K562 (cell line): ENCODE data around the gene PASD1. TPM values are rescaled to one million over a fixed set of nuclear protein-coding genes. Genes with fewer than 3 reads are reported as not detected.

Experiments used
- ATAC-seq: fragments of 200-7000 bp; cut with Tn5 transposase; 3 replicates; pipeline ENCODE4 v1.9.1; 2020; ENCODE audit warnings: moderate library complexity
- Bru-seq: library from RNA; stranded (reverse); fragments of 400-500 nt; gene quantifications from one replicate; lab custom pipeline; 2021; lab: Mats Ljungman, UMichigan
- BruChase-seq, 2 experiments: library from RNA; stranded (reverse); fragments of 400-500 nt; gene quantifications; one replicate each; lab custom pipeline; 2021; lab: Mats Ljungman, UMichigan
- BruUV-seq: library from RNA; stranded (reverse); fragments of 400-500 nt; replicated peaks from 2 replicates; lab custom pipeline; 2021; lab: Mats Ljungman, UMichigan
- CTCF ChIA-PET: fragments of 300-600 bp; formaldehyde crosslinking; extraction: SDS; loops from one replicate; lab custom pipeline; 2021; ENCODE audit warnings: low intra/inter-chr PET ratio; lab: Yijun Ruan, JAX
- POLR2A ChIA-PET: fragments of 300-600, 350-650 bp; sonication (Branson Sonifier 250); formaldehyde crosslinking; extraction: SDS; loops from one replicate; lab custom pipeline; 2021; ENCODE audit warnings: antibody characterized with exemption, inconsistent platforms; lab: Yijun Ruan, JAX
- DNase-seq, 4 experiments: peaks; one replicate each; pipeline versions ENCODE4 v3.0.0 to v3.0.0-alpha.2; 2011 to 2018; ENCODE audit warnings: low spot score in 3 of 4, mixed read lengths in 3 of 4; ENCODE audit errors: extremely low read depth in 1 of 4
- FAIRE-seq: peaks from 2 replicates; lab custom pipeline; 2011; peaks lifted over from hg19 to GRCh38; lab: Jason Lieb, UNC
- H2AFZ ChIP-seq: 2 replicates; pipeline ENCODE4 v1.6.0; 2011; ENCODE audit warnings: low read depth, low read length, control low read depth, inconsistent platforms
- H3K27ac ChIP-seq: fragments of 200-600 bp; 3 replicates; pipeline ENCODE4 v1.8.0; 2011; ENCODE audit warnings: low read depth, mild to moderate bottlenecking, control low read depth, inconsistent platforms, low read length, moderate library complexity, mixed read lengths; ENCODE audit errors: extremely low read depth
- H3K27me3 ChIP-seq, 2 experiments: fragments of 300-600 bp in 1 of 2; 2 replicates in 1 of 2; 3 replicates in 1 of 2; pipeline versions ENCODE4 v1.6.0 to v1.8.0; 2011; ENCODE audit warnings: inconsistent platforms in 2 of 2, low read length in 2 of 2, mild to moderate bottlenecking in 1 of 2, mixed read lengths in 1 of 2, moderate library complexity in 1 of 2; ENCODE audit not compliant: control insufficient read depth in 2 of 2, insufficient read depth in 2 of 2
- H3K36me3 ChIP-seq: fragments of 300-600 bp; 3 replicates; pipeline ENCODE4 v1.8.0; 2011; ENCODE audit warnings: mild to moderate bottlenecking, low read length, inconsistent platforms; ENCODE audit not compliant: control insufficient read depth, insufficient read depth
- H3K4me1 ChIP-seq, 2 experiments: fragments of 200-600 bp in 1 of 2; replicated peaks in 1 of 2; 2 replicates in 1 of 2; 3 replicates in 1 of 2; pipeline versions ENCODE4 v1.5.1 to v1.8.0; 2011; ENCODE audit warnings: inconsistent platforms in 2 of 2, low read length in 2 of 2, mild to moderate bottlenecking in 1 of 2, mixed read lengths in 1 of 2, moderate library complexity in 1 of 2; ENCODE audit not compliant: control insufficient read depth in 2 of 2, insufficient read depth in 2 of 2
- H3K4me2 ChIP-seq: 2 replicates; pipeline ENCODE4 v1.6.1; 2011; ENCODE audit warnings: low read length, control low read depth, inconsistent platforms, mixed read lengths; ENCODE audit not compliant: insufficient read depth
- H3K4me3 ChIP-seq: fragments of 200-600 bp; sonication (generic), shearing (Covaris generic); 2 replicates; pipeline ENCODE4 v1.5.1; 2016; ENCODE audit warnings: control low read depth, inconsistent platforms
- H3K79me2 ChIP-seq: fragments of 200-600 bp; 3 replicates; pipeline ENCODE4 v1.8.0; 2011; ENCODE audit warnings: low read length, inconsistent platforms; ENCODE audit not compliant: control insufficient read depth, insufficient read depth
- H3K9ac ChIP-seq, 2 experiments: 2 replicates each; pipeline versions ENCODE4 v1.6.0 to v1.6.1; 2011; ENCODE audit warnings: low read depth in 2 of 2, low read length in 2 of 2, control low read depth in 1 of 2, inconsistent platforms in 1 of 2, mild to moderate bottlenecking in 1 of 2, mixed read lengths in 1 of 2; ENCODE audit not compliant: insufficient read depth in 1 of 2
- H3K9me1 ChIP-seq: one replicate; pipeline ENCODE4 v1.6.0; 2011; ENCODE audit warnings: inconsistent platforms, mild to moderate bottlenecking, low read length, moderate library complexity; ENCODE audit not compliant: control insufficient read depth, insufficient read depth
- H3K9me3 ChIP-seq: replicated peaks from 2 replicates; pipeline ENCODE4 v1.5.1; 2011; ENCODE audit warnings: low read depth, low read length, inconsistent platforms; ENCODE audit not compliant: control insufficient read depth, insufficient read depth
- H4K20me1 ChIP-seq: replicated peaks from 2 replicates; pipeline ENCODE4 v1.6.1; 2011; ENCODE audit warnings: low read length, inconsistent platforms, mixed read lengths; ENCODE audit not compliant: control insufficient read depth, insufficient read depth
- EP400 ChIP-seq: fragments of 450-650 bp; IDR thresholded peaks from 2 replicates; pipeline ENCODE4 v1.6.1; 2017; ENCODE audit warnings: antibody characterized with exemption, mild to moderate bottlenecking, moderate library complexity
- ETV1 ChIP-seq: fragments of 450-650 bp; conservative IDR thresholded peaks from 2 replicates; pipeline ENCODE4 v1.6.1; 2016; ENCODE audit warnings: missing genetic modification characterization, control low read depth, low read depth, missing compliant biosample characterization
- MTF1 ChIP-seq: fragments of 250-450 bp; sonication (Bioruptor Pico); IDR thresholded peaks from 2 replicates; pipeline ENCODE4 v1.9.0; 2021; ENCODE audit warnings: moderate library complexity, mild to moderate bottlenecking, inconsistent platforms, borderline replicate concordance
- MYC ChIP-seq, 2 experiments: fragments of 250-450 bp in 1 of 2; sonication (Bioruptor Pico) in 1 of 2; IDR thresholded peaks; 2 replicates each; pipeline versions ENCODE4 v1.5.1 to v1.6.1; 2012 to 2021; ENCODE audit warnings: low read depth in 2 of 2, borderline replicate concordance in 1 of 2, improper control_type of control experiment in 1 of 2, low read length in 1 of 2, mild to moderate bottlenecking in 1 of 2, moderate library complexity in 1 of 2
- RBFOX2 ChIP-seq: fragments of 200-400 bp; formaldehyde crosslinking; IDR thresholded peaks from 2 replicates; pipeline ENCODE4 v1.6.1; 2017; ENCODE audit warnings: low read depth, mild to moderate bottlenecking, low read length, moderate library complexity
- ZNF609 ChIP-seq: sonication (generic); formaldehyde crosslinking; IDR thresholded peaks from 2 replicates; pipeline ENCODE4 v1.8.1; 2023; ENCODE audit warnings: missing genetic modification reagents, mild to moderate bottlenecking, borderline replicate concordance
- ZNF740 ChIP-seq, 3 experiments: fragments of 200-800 bp in 1 of 3; sonication (Bioruptor generic) in 1 of 3; sonication (generic) in 1 of 3; formaldehyde crosslinking in 1 of 3; IDR thresholded peaks; 2 replicates each; pipeline versions ENCODE4 v1.6.1 to v1.8.0; 2016 to 2022; ENCODE audit warnings: mild to moderate bottlenecking in 2 of 3, missing compliant biosample characterization in 2 of 3, missing genetic modification characterization in 2 of 3, missing genetic modification reagents in 1 of 3
- WGBS: fragments of 100-300 bp; shearing (Covaris generic); methylation state at CpG from one replicate; pipeline ENCODE4 v1.1.6; 2016; ENCODE audit warnings: low coverage, mixed read lengths; ENCODE audit not compliant: insufficient coverage; ENCODE audit errors: missing lambda C conversion rate; 5-methylcytosine and 5-hydroxymethylcytosine counted together
- in situ Hi-C: fragments of 300-500 bp; cut with MboI; formaldehyde crosslinking; loops from 4 replicates; pipeline ENCODE4 v1.15.0; 2018; ENCODE audit warnings: inconsistent platforms, mixed read lengths
- intact Hi-C: fragments of 100-400 bp; cut with micrococcal nuclease; formaldehyde crosslinking; loops from 2 replicates; pipeline ENCODE4 v1.14.2; 2022
- long read RNA-seq, 3 experiments: library from polyadenylated mRNA in 2 of 3; library from RNA in 1 of 3; unstranded in 2 of 3; stranded (forward) in 1 of 3; transcript quantifications; one replicate each; pipeline ENCODE4 v2.0.0, GENCODE V29; 2019 to 2022
- polyA minus RNA-seq, 3 experiments: library from RNA; depleted of rRNA, polyadenylated mRNA; stranded (reverse); fragments of >200 nt; gene quantifications; 2 replicates each; pipeline ENCODE4 v1.2.3, GENCODE V29; 2011
- polyA plus RNA-seq, 8 experiments: library from polyadenylated mRNA; depleted of rRNA in 4 of 8; stranded (reverse) in 5 of 8; unstranded in 3 of 8; fragments of >200 nt; fragmentation: Nextera tagmentation in 2 of 8; fragmentation: Illumina TruSeq in 1 of 8; extraction: Ambion mirVana in 2 of 8; extraction: Trizol in 1 of 8; gene quantifications; 2 replicates each; pipeline versions ENCODE4 v1.2.1 to v1.2.3, GENCODE V29; 2011 to 2014; ENCODE audit warnings: inconsistent platforms in 1 of 8, missing spikeins in 1 of 8
- total RNA-seq, 7 experiments: library from RNA; depleted of rRNA in 6 of 7; stranded (reverse); fragments of >200 nt in 6 of 7; fragmentation: Illumina TruSeq in 2 of 7; extraction: Trizol in 2 of 7; gene quantifications; 2 replicates each; pipeline versions ENCODE4 v1.2.1 to v1.2.3, GENCODE V29; 2011 to 2021; ENCODE audit warnings: low replicate concordance in 1 of 7

The PASD1 gene
- 1.8 and 3.6 TPM in 2 replicates for total RNA-seq (2011; cell fraction: chromatin; rRNA removed; ENCODE audit: low replicate concordance)
- total RNA-seq (2011; cell fraction: nucleolus; rRNA removed) = 0.83 and 1.6 TPM in 2 replicates
- total RNA-seq (2011; cell fraction: nucleoplasm; rRNA removed) = 2.1 and 2.5 TPM in 2 replicates
- total RNA-seq (2014; rRNA removed) (9.5 and 12.3 TPM in 2 replicates), total RNA-seq (2014; rRNA removed; fragmentation: Illumina TruSeq; extraction: Trizol) (10.9 and 11.3 TPM in 2 replicates), total RNA-seq (2015; rRNA removed; fragmentation: Illumina TruSeq; extraction: Trizol) (11.0 and 11.7 TPM in 2 replicates), total RNA-seq (2021) (9.6 and 10.5 TPM in 2 replicates), polyA plus RNA-seq (2011; rRNA removed) (6.9 and 7.9 TPM in 2 replicates), polyA plus RNA-seq (2014; fragmentation: Illumina TruSeq; extraction: Trizol) (12.2 and 12.8 TPM in 2 replicates), polyA plus RNA-seq (2014; fragmentation: Nextera tagmentation; extraction: Ambion mirVana) (1 to 10 TPM; 1.7 to 4.3 TPM), polyA plus RNA-seq (2014; rRNA removed) (11.1 and 11.3 TPM in 2 replicates), polyA minus RNA-seq (2011; rRNA and poly(A)+ RNA removed) (6.0 and 6.3 TPM in 2 replicates), Bru-seq, nascent RNA (percentile 56 among the genes with signal in this experiment), BruChase-seq, experiment 1, labeled RNA remaining after a 2-hour chase (percentile 61 among the genes with signal in this experiment), BruChase-seq, experiment 2, labeled RNA remaining after a 6-hour chase (percentile 62 among the genes with signal in this experiment)
- polyA plus RNA-seq (2011; cell fraction: cytosol; rRNA removed) = 5.5 and 6.8 TPM in 2 replicates
- 2.8 and 3.7 TPM in 2 replicates for polyA plus RNA-seq (2011; cell fraction: nucleus; rRNA removed)
- 7.5 TPM in 2 replicates for polyA plus RNA-seq (2012)
- 1.1 and 1.9 TPM in 2 replicates for polyA minus RNA-seq (2011; cell fraction: cytosol; rRNA and poly(A)+ RNA removed)
- 1.1 and 2.0 TPM in 2 replicates for polyA minus RNA-seq (2011; cell fraction: nucleus; rRNA and poly(A)+ RNA removed)
- long read RNA-seq, experiment 1, transcript PASD1-201 (16 exons, 3,163 nt) = major isoform, 9 of 16 reads
- long read RNA-seq, experiment 1, partial matches to known transcripts = 2 of 16 reads
- long read RNA-seq, experiment 1, other reads (novel, unspliced or antisense) = 5 of 16 reads
- long read RNA-seq, experiment 2, partial matches to known transcripts = 7 of 9 reads
- long read RNA-seq, experiment 2, other reads (novel, unspliced or antisense) = 2 of 9 reads
- long read RNA-seq, experiment 3, partial matches to known transcripts = 0 of 5 reads
- long read RNA-seq, experiment 3, other reads (novel, unspliced or antisense) = 2 of 5 reads

- Histone ChIP-seq H2AFZ (no peak within 1 kb of the TSS), H3K4me2 (peak within 1 kb of the TSS; percentile 41), H3K27me3 (no peaks in the 10 kb centered on the region), H3K9me1 (no peaks in the 10 kb centered on the region), H3K9me3 (no peaks in the 10 kb centered on the region), H3K4me1 (peaks cover 0 to 15% of the 10 kb centered on the region in 2 experiments; a peak in 2 of 5 replicates), H3K36me3 (no peaks in the 10 kb centered on the region), H3K9ac (peak within 1 kb of the TSS; percentile 38 to 58; a peak in 2 of 4 replicates), H3K4me3 (peak within 1 kb of the TSS; percentile 37), H3K79me2 (peaks cover 21% of the 10 kb centered on the region), H3K27ac (no peak within 1 kb of the TSS; the same call in 2 of the 3 replicates), H4K20me1 (no peaks in the 10 kb centered on the region)
- no TSS peak for BruUV-seq
- FAIRE-seq (no peak), DNase-seq (peak; percentile 13 to 48 (median 24)), ATAC-seq (peak; percentile 83)
- ChIA-PET CTCF (no interaction called here), POLR2A (no interaction called here)
- 24% methylated on average over 8 of the region's 16 CpGs for WGBS
- intact Hi-C loops (no loop called here), in situ Hi-C loops (no loop called here)
- TF ChIP-seq ETV1 (tag) (0 out of 2 replicates have a peak, but pooled peaks have one; percentile 13), MTF1 (no peak), EP400 (0 out of 2 replicates have a peak, but pooled peaks have one; percentile 30), ZNF609 (no peak), RBFOX2 (peak; percentile 44), MYC (IDR thresholded peaks at IDR 0.05; ENCODE audit: low read depth, low read length) (peak; percentile 29; the same call in 1 of the 2 replicates), MYC (CRISPR knock-in tag; IDR thresholded peaks at IDR 0.05; ENCODE audit: borderline replicate concordance, low read depth) (no peak), ZNF740 (CRISPR knock-in tag; IDR thresholded peaks at IDR 0.05) (no peak), ZNF740 (tag; IDR thresholded peaks at IDR 0.05) (0 out of 4 replicates have a peak, but pooled peaks of 1 of the 2 experiments have one; percentile 1)
Measured at GRCh38 chrX:151563449-151563848, at the start of gene PASD1. Gene PASD1 (plus strand): TSS chrX:151563675. CDS start chrX:151601554, 37,879 bp downstream.
